OCI-LY3 (cell line): ENCODE data around the gene NFYA.

ENCODE experiments used
- H2AFZ ChIP-seq: fragments of 200-600, 300-600 bp; shearing (Covaris generic); 2 replicates; pipeline ENCODE4 v1.6.0; 2014; ENCODE audit warnings: antibody characterized with exemption, low read depth, low read length
- H3K27ac ChIP-seq: fragments of 200-600, 300-600 bp; sonication (generic); 2 replicates; pipeline ENCODE4 v1.5.1; 2014; ENCODE audit warnings: mild to moderate bottlenecking, low read length, moderate library complexity, mixed read lengths
- H3K27me3 ChIP-seq: fragments of 200-600, 300-600 bp; sonication (generic); 2 replicates; pipeline ENCODE4 v1.6.1; 2014; ENCODE audit warnings: low read depth, low read length, mixed read lengths
- H3K36me3 ChIP-seq: fragments of 200-600, 300-600 bp; sonication (generic); replicated peaks from 2 replicates; pipeline ENCODE3; 2014; ENCODE audit warnings: low read depth, low read length, mixed read lengths
- H3K4me1 ChIP-seq: fragments of 300-600, 200-600 bp; sonication (generic); 2 replicates; pipeline ENCODE4 v1.6.1; 2014; ENCODE audit warnings: low read length, mixed read lengths
- H3K4me2 ChIP-seq: fragments of 200-600, 300-600 bp; sonication (generic); 2 replicates; pipeline ENCODE4 v1.6.1; 2014; ENCODE audit warnings: low read length, mixed read lengths
- H3K4me3 ChIP-seq: fragments of 300-600, 200-600 bp; sonication (generic); 2 replicates; pipeline ENCODE4 v1.5.1; 2014; ENCODE audit warnings: antibody characterized with exemption, mild to moderate bottlenecking, low read length, moderate library complexity
- H3K79me2 ChIP-seq: fragments of 300-600, 200-600 bp; shearing (Covaris generic); 2 replicates; pipeline ENCODE4 v1.6.1; 2014; ENCODE audit warnings: mild to moderate bottlenecking, low read length, mixed read lengths
- H3K9ac ChIP-seq: fragments of 300-600, 200-600 bp; shearing (Covaris generic); 2 replicates; pipeline ENCODE4 v1.6.0; 2014; ENCODE audit warnings: mild to moderate bottlenecking, low read length, moderate library complexity
- H3K9me3 ChIP-seq: fragments of 200-600, 300-600 bp; shearing (Covaris generic); 2 replicates; pipeline ENCODE4 v1.6.1; 2014; ENCODE audit warnings: low read length, mixed read lengths; ENCODE audit not compliant: insufficient read depth
- H4K20me1 ChIP-seq: fragments of 200-600, 300-600 bp; sonication (generic); 2 replicates; pipeline ENCODE4 v1.6.1; 2016; ENCODE audit warnings: low read length, mixed read lengths; ENCODE audit not compliant: insufficient read depth
- EZH2phosphoT487 ChIP-seq: fragments of 200-600 bp; shearing (Covaris generic); IDR thresholded peaks from 2 replicates; pipeline ENCODE4 v1.6.1; 2018; ENCODE audit warnings: antibody characterized with exemption, mixed run types, low read depth
- TF ChIP-seq, protein P1 (sequence below): fragments of 200-600, 300-600 bp; sonication (generic); IDR thresholded peaks from 2 replicates; pipeline ENCODE4 v1.5.1; 2014; ENCODE audit warnings: antibody characterized with exemption, low read length, low read depth

Gene NFYA

GRCh38 chr6:41136911-41137310, 64.1 kb downstream of the NFYA start:
- no peak overlapping the region for H3K4me2 ChIP-seq
- no peaks in the 10 kb centered on the region for H3K36me3 ChIP-seq
- no peaks in the 10 kb centered on the region for H3K4me1 ChIP-seq
- TF ChIP-seq, protein P1, sequence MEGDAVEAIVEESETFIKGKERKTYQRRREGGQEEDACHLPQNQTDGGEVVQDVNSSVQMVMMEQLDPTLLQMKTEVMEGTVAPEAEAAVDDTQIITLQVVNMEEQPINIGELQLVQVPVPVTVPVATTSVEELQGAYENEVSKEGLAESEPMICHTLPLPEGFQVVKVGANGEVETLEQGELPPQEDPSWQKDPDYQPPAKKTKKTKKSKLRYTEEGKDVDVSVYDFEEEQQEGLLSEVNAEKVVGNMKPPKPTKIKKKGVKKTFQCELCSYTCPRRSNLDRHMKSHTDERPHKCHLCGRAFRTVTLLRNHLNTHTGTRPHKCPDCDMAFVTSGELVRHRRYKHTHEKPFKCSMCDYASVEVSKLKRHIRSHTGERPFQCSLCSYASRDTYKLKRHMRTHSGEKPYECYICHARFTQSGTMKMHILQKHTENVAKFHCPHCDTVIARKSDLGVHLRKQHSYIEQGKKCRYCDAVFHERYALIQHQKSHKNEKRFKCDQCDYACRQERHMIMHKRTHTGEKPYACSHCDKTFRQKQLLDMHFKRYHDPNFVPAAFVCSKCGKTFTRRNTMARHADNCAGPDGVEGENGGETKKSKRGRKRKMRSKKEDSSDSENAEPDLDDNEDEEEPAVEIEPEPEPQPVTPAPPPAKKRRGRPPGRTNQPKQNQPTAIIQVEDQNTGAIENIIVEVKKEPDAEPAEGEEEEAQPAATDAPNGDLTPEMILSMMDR: no peak
- TF ChIP-seq EZH2phosphoT487: no peak
- H3K27me3 ChIP-seq: no peaks in the 10 kb centered on the region
- H4K20me1 ChIP-seq: no peaks in the 10 kb centered on the region
- no peak overlapping the region for H3K4me3 ChIP-seq
- H3K27ac ChIP-seq: no peak overlapping the region
- no peaks in the 10 kb centered on the region for H3K79me2 ChIP-seq
- no peaks in the 10 kb centered on the region for H3K9me3 ChIP-seq
- H2AFZ ChIP-seq: no peak overlapping the region
- no peak overlapping the region for H3K9ac ChIP-seq

- H4K20me1 ChIP-seq: no peaks in the 10 kb centered on the region
- no peaks in the 10 kb centered on the region for H3K9me3 ChIP-seq
- no peak overlapping the region for H3K27ac ChIP-seq
- H2AFZ ChIP-seq: no peak overlapping the region
- H3K9ac ChIP-seq: no peak overlapping the region
- H3K36me3 ChIP-seq: no peaks in the 10 kb centered on the region
- H3K27me3 ChIP-seq: no peaks in the 10 kb centered on the region
- no peaks in the 10 kb centered on the region for H3K79me2 ChIP-seq
- TF ChIP-seq, protein P1: no peak
- TF ChIP-seq EZH2phosphoT487: no peak
- no peak overlapping the region for H3K4me2 ChIP-seq
- no peak overlapping the region for H3K4me3 ChIP-seq
- H3K4me1 ChIP-seq: no peaks in the 10 kb centered on the region
Observed at GRCh38 chr6:41147917-41148316, 75.1 kb downstream of the NFYA start.
